ENCODE data around the gene MYH14.
"Not testable (repeated sequence)": the region's sequence is repeated elsewhere in the genome, so short reads cannot be mapped to it uniquely, and the experiment has no call there.

The MYH14 gene

GRCh38 chr19:50337031-50337430 lies 133.6 kb downstream of the MYH14 start:
- not testable (repeated sequence) for DNase-seq

- DNase-seq, result no peak
Observed at GRCh38 chr19:50340331-50340730, 136.9 kb downstream of the MYH14 start.

GRCh38 chr19:50341091-50341564 lies 137.7 kb downstream of the MYH14 start:
- no peak for DNase-seq

- no peak for DNase-seq
Observed at GRCh38 chr19:50344661-50345318, 141.4 kb downstream of the MYH14 start.

GRCh38 chr19:50347089-50347581 lies 143.7 kb downstream of the MYH14 start:
- DNase-seq, result not testable (repeated sequence)

- DNase-seq, result no peak
Observed at GRCh38 chr19:50349277-50350057, 146.0 kb downstream of the MYH14 start.

- DNase-seq, result no peak
Observed at GRCh38 chr19:50352242-50352641, 148.8 kb downstream of the MYH14 start.

DNA sequence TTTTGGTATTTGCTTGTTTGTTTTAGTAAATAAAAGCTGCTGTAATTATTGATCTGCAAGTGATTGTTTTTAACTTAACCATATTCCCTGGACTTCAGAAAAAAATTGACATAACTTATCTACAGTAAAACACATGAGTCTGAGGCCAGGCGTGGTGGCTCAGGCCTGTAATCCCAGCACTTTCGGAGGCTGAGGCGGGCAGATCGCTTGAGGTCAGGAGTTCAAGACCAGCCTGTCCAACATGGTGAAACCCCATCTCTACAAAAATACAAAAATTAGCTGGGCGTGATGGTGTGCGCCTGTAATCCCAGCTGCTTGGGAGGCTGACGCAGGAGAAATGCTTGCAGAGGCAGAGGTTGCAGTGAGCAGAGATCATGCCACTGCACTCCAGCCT lies 150.1 kb downstream of the MYH14 start:
- DNase-seq, result not testable (repeated sequence)

DNA sequence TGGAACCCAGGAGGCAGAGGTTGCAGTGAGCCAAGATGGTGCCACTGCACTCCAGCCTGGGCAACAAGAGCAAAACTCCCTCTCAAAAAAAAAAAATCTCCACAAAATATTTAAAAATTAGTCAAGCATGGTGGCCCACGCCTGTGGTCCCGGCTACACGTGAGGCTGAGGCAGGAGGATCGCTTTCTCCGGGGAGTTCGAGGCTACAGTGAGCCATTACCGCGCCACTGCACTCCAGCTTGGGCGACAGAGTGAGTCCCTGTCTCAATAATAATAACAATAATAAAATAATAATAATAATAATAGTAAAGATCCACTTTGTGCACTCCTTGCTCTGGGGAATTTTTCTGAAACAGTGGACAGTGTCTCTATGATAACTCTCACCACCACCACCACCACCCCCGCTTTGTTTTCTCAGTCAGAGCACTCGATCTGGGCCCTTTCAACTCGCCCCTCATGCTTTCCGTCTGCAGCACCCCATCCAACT lies 153.3 kb downstream of the MYH14 start:
- DNase-seq, result no peak

DNA sequence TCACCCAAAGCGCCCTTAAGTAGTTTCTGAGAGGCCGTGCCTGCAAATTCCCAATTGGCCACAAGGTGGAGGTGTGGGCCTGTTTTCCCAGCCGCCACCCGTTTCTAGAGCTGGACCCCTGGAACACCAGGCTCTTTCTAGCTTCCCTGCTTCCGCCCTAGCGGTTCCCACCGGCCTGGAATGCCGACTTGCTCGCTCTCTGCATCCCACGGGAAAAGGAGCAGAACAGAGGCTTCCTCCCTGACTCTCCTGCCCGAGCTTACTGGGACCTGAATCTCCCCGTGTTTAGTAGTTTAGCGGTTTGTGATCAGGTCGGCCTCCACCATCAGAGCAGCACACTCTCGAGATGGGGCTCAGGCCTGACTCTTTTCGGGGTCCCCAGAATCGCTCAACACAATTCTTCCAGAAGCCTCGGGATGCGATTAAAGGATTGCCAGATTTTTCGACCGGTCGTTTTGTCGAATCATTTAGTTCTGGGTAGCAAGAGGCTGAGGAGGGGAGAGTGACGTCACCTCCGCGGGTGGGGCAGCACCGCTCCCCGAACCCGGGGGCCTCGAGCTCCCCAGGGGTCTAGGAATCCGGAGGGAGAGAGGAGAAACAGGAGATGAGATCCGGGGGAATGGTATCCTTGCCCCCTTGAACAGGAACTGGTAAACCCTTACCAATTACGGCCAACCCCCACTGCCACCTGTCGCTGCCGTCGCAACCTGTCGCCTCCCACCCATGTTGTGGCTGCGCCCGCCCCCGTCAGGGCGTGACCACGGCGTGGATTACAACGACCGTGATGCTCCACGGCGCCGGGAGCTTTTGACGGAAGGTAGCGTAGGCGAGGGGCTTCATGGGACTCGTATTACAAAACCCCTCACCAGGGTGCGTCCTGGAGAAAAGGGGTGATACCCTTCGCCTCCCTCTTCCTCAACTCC lies 154.0 kb downstream of the MYH14 start:
- peak; percentile 86 for DNase-seq

GRCh38 chr19:50358483-50359327 lies 155.3 kb downstream of the MYH14 start:
- peak; percentile 78 for DNase-seq

GRCh38 chr19:50359328-50359818 lies 156.0 kb downstream of the MYH14 start:
- DNase-seq, result no peak

Data from NCI-H69 (cell line).